Measurements from ENCODE around the gene ROBO1.
"Not testable (repeated sequence)": the region's sequence is repeated elsewhere in the genome, so short reads cannot be mapped to it uniquely, and the experiment has no call there.

ROBO1 gene

GRCh38 chr3:78908236-78908635 is 859.6 kb downstream of the ROBO1 start:
- no peak for DNase-seq (ENCODE audit: low read depth)

- no peak for DNase-seq (ENCODE audit: low read depth)
Measured at GRCh38 chr3:78907367-78907766, 860.4 kb downstream of the ROBO1 start.

- DNase-seq (ENCODE audit: low read depth): no peak
Measured at GRCh38 chr3:78906930-78907329, 860.9 kb downstream of the ROBO1 start.

- DNase-seq (ENCODE audit: low read depth): no peak
Measured at GRCh38 chr3:78906245-78906644, 861.6 kb downstream of the ROBO1 start.

- no peak for DNase-seq (ENCODE audit: low read depth)
Measured at GRCh38 chr3:78905700-78906099, 862.1 kb downstream of the ROBO1 start.

GRCh38 chr3:78901544-78901943 is 866.3 kb downstream of the ROBO1 start:
- DNase-seq (ENCODE audit: low read depth): no peak

- DNase-seq (ENCODE audit: low read depth): no peak
Measured at GRCh38 chr3:78900880-78901279, 866.9 kb downstream of the ROBO1 start.

GRCh38 chr3:78900426-78900825 is 867.4 kb downstream of the ROBO1 start:
- DNase-seq (ENCODE audit: low read depth): no peak

GRCh38 chr3:78895528-78895927 is 872.3 kb downstream of the ROBO1 start:
- no peak for DNase-seq (ENCODE audit: low read depth)

- no peak for DNase-seq (ENCODE audit: low read depth)
Measured at GRCh38 chr3:78894787-78895186, 873.0 kb downstream of the ROBO1 start.

- DNase-seq (ENCODE audit: low read depth): no peak
Measured at GRCh38 chr3:78893161-78893560, 874.6 kb downstream of the ROBO1 start.

- no peak for DNase-seq (ENCODE audit: low read depth)
Measured at GRCh38 chr3:78889348-78889747, 878.5 kb downstream of the ROBO1 start.

- DNase-seq (ENCODE audit: low read depth): no peak
Measured at GRCh38 chr3:78888635-78889034, 879.2 kb downstream of the ROBO1 start.

- no peak for DNase-seq (ENCODE audit: low read depth)
Measured at GRCh38 chr3:78887547-78888011, 880.2 kb downstream of the ROBO1 start.

- DNase-seq (ENCODE audit: low read depth): no peak
Measured at GRCh38 chr3:78887029-78887428, 880.8 kb downstream of the ROBO1 start.

- not testable (repeated sequence) for DNase-seq (ENCODE audit: low read depth)
Measured at GRCh38 chr3:78884567-78884966, 883.2 kb downstream of the ROBO1 start.

GRCh38 chr3:78882251-78882650 is 885.5 kb downstream of the ROBO1 start:
- DNase-seq (ENCODE audit: low read depth): no peak

GRCh38 chr3:78881501-78881900 is 886.3 kb downstream of the ROBO1 start:
- no peak for DNase-seq (ENCODE audit: low read depth)

- DNase-seq (ENCODE audit: low read depth): no peak
Measured at GRCh38 chr3:78880603-78881461, 887.0 kb downstream of the ROBO1 start.

- DNase-seq (ENCODE audit: low read depth): no peak
Measured at GRCh38 chr3:78879295-78879860, 888.4 kb downstream of the ROBO1 start.

- no peak for DNase-seq (ENCODE audit: low read depth)
Measured at GRCh38 chr3:78878789-78879188, 889.0 kb downstream of the ROBO1 start.

- no peak for DNase-seq (ENCODE audit: low read depth)
Measured at GRCh38 chr3:78878011-78878410, 889.8 kb downstream of the ROBO1 start.

GRCh38 chr3:78875851-78876250 is 891.9 kb downstream of the ROBO1 start:
- DNase-seq (ENCODE audit: low read depth): no peak

- DNase-seq (ENCODE audit: low read depth): no peak
Measured at GRCh38 chr3:78875436-78875835, 892.4 kb downstream of the ROBO1 start.
